GM18526 (cell line): ENCODE results near the gene NSMF.
A peak's percentile ranks its signal among the peaks of the same experiment; 100 is the strongest.

Experiments
- POLR2A ChIP-seq: IDR thresholded peaks from 3 replicates; pipeline ENCODE4 v1.6.1; 2011; ENCODE audit not compliant: insufficient read length; ENCODE audit errors: extremely low read depth

The NSMF gene

GRCh38 chr9:137467161-137467581, 8.0 kb upstream of the NSMF start:
- no peak for TF ChIP-seq POLR2A

- no peak for TF ChIP-seq POLR2A
Observed at GRCh38 chr9:137465720-137466388, 6.7 kb upstream of the NSMF start.

DNA sequence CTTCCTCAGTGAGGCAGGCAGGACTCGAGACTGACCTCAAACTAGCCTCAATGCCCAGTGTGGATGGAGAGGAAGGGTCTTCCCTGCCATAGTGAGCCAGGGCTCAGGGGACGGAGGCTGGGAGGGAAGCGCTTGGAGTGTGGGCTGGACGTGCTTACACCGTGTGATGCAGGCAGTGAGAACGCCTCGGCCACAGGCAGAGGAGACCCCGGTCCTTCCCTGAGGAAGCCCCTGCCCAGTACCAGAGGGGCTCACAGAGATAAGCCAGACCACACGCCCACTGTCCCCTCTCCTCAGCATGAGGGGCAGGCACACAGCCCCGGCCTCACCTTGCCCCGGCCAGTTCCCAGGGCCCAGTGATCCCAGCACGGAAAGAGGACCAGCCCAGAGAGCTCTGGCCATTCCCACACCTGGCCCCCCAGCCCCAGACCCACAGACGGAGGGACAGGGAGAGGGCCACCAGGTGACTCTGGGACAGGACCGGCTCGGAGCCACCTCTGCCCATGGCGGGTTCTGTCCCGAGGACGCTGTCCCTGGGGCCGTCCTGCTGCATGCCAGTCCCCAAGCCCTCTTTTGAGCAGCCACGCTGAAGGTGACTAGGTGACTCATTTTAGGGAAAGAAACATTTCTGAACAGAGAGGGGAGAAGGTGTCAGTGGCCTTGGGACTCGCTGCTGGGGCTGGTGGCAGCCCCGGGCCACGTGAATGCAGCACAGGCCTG, 6.0 kb upstream of the NSMF start:
- no peak for TF ChIP-seq POLR2A

GRCh38 chr9:137464291-137464999, 5.3 kb upstream of the NSMF start:
- no peak for TF ChIP-seq POLR2A

GRCh38 chr9:137463931-137464290, 4.8 kb upstream of the NSMF start:
- no peak for TF ChIP-seq POLR2A

GRCh38 chr9:137462986-137463930, 4.1 kb upstream of the NSMF start:
- no peak for TF ChIP-seq POLR2A

DNA sequence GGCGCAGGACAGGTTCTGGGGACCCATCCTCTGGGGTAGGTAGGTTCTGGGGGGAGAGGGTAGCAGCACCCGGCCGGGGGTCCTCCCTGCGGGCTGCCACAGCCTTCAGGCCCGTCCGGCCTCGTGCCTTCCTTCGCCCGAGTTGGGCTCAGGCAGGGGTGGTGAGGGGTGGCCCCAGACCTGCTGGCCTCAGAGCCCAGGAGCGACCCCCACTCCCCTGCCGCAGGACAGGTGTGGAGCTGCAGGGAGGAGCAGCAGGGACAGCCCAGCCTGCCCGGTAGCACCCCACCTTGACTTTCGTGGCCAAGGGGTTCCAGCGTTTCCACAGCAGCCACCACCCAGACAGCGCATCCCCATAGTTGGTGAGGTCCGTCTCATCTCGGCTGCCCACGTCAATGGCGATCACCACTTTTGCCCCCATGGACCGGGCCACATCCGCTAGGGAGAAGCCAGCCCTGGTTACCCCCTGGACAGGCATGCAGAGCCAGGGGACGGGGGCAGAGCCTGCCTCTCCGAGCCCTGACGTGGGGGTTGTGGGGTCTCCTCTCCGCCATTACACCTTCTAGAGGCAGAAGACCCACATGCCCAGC, 3.4 kb upstream of the NSMF start:
- TF ChIP-seq POLR2A: no peak

- TF ChIP-seq POLR2A: peak; percentile 58
Observed at GRCh38 chr9:137461663-137462395, 2.7 kb upstream of the NSMF start.

DNA sequence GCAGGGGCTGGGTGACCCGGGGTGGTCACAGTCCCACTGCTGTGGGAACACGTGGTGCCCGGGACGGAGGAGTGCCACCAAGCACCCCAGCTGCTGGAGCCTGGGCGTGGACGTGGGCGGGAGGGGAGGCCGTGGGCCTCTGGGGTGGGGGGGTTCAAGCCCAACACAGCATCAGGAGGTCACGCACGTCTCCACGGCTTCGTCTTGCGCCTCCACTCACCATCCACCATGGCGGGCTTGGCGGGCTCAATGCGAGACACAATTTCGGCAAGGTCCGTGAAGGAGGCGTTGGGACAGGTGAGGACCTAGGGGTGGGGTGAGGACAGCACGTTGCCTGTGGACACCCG, 2.2 kb upstream of the NSMF start:
- TF ChIP-seq POLR2A: no peak

DNA sequence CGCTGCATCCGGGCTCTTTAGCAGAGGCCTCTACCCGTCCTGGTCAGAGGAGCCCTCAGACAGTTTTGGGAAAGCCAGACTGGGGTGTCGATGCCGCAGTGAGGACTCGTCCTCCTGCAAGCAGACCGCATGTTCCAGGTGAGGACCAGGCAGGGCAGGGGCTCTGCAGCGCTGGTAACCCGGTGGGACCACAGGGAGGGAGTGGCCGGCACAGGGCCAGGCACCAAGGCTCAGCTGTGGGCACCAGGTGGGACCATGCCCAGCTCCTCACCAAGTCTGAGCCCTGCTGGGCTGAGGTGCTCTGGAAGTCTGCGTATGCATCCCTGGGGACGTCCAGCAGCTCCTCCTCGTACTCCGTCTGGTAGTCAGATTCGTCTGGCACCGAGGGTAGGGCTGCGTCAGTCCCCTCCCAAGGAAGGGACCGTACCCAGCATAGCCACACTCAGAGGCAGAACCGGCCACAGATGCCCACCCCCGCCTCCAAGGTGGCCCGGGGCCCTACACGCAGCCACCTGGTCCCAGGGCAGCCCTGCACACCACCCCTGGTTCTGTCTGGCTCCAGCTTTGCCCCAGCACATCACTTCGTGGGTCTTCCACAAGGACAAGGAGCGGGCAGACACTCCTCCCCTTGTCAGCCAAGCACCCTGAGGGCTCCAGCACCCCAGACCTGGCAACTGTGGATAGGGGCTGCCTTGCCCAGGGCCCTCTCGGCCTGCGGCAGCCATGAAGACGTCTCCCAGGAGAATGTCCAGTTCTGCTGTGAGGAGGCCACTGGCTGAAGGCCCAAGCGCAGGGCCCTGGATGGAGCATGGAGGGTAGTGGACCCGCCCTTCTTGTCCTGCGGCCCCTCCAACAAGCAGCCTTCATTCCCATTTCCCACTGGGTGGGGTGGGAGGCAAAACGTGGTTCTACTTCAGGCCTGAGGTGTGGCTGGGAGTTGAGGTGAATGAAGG, 1.5 kb upstream of the NSMF start:
- TF ChIP-seq POLR2A: no peak

- TF ChIP-seq POLR2A: no peak
Observed at GRCh38 chr9:137459601-137460362, 648 bp upstream of the NSMF start.

DNA sequence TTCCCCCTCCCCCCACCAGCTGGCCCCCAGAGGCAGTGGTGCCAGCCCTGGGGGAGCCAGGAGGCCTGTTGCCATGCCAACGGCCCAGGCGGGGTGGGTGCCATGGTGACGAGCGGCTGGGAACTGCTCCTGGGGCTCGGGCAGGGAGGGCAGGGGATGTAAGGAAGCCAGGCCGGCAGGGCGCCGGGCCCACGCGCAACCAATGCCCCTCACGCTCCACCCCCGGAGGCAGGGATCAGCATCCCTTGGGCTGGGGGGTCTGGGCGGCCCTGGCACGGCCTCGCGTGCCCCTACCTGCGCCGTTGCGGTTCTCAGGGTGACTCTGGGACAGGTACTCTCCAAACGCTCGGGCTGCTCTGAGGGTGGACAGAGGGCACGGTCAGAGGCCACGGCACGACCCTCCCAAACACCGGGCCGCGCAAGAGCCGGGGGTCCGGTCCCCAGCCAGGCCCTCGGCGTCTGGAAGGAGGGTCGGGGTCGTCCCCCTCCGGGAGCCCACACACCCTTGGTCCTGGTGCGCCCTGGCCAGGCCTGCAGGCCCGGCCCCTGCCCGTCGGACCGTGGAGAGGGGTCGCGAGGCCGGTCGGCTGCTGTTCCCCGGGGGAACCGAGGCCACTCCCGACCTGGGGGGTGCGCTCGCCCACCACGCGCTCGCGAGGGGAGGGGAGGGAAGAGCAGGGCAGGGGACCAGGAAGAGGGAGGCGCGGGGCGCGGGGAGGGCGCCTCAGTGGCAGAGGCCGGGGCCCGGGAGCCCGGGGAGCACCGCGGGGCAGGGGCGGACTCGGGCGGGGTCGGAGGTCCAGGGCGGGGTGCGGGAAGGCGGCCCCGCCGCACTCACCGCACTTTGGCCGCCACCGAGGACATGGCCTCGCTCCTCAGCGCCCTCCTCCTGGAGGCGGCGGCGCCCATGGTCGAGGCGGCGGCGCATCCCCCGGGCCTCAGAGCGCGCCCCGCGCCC, 661 bp downstream of the NSMF start:
- no peak for TF ChIP-seq POLR2A
